GM19395 (cell line): ENCODE data around the gene WWC1.
A peak's percentile ranks its signal among the peaks of the same experiment; 100 is the strongest.

Experiments used
- ATAC-seq: cut with Tn5 transposase; IDR thresholded peaks from one replicate; pipeline ENCODE4 v1.9.1; 2021; ENCODE audit warnings: mild to moderate bottlenecking, moderate library complexity; ENCODE audit not compliant: unreplicated experiment

WWC1 gene

DNA sequence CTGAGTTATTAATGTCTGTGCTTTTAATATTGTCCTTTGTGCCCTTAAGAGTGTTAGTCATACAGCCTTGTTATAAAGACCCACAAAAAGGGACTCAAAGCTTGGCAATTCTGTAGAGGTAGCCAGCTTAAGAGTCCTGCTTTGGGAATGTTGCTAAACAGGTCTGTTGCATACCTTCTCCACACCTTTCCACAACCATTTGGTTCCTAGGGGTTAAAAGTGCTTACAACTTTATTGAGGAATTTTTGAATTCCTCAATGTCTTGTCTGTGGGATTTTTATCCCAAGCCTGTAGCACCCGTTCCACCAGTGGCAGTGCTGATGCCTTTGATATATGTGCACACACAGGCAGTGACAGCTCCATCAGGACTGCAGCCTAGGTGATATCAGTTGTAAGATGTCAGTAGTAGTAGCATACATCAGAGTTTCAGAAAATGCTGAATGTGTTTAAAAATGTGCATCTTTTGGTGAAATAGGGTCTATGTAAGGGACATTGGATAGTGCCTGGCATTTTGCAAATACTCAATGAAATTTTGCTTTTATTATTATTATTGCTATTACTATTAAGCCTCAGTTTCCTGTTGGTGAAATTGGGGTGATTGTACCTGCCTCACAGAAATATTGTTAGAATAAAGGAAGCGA lies 68.5 kb downstream of the WWC1 start:
- ATAC-seq = no peak

DNA sequence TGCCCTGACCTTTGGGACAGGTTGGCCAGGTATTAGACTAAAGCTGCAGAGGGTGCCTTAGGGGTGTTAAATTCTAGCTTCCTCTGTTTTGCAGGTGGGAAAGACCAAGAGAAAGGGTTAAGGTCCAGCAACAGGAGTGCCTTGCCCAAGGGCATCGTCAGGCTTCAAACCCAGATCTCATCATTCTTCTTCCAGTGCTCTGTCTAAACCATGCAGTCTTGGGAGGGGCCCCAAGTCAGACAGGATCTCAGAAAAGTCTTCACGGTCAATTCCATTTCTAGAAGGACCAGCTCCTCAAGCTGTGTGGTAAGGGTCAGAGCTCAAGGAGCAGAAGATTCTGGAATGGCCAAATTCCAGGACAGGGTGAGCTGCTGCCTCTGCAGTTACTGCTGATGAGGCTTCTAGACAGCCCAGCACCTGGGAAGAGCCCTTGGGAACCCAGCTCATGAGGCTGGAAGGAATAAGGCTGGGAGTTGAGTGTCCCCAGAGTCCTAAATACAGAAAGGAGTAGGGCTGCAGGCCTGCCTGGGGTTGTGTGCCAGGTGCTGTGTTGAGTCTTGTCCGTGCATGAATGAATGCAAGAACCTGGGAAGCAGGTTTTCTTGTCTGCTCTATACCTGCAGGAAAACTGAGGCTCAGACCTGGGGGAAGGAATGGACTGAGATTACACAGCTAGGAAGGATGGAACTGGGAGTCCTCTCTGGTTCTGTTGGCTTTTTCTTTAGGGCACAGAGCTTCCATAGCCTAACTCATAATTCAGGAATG lies 69.3 kb downstream of the WWC1 start:
- ATAC-seq = no peak

DNA sequence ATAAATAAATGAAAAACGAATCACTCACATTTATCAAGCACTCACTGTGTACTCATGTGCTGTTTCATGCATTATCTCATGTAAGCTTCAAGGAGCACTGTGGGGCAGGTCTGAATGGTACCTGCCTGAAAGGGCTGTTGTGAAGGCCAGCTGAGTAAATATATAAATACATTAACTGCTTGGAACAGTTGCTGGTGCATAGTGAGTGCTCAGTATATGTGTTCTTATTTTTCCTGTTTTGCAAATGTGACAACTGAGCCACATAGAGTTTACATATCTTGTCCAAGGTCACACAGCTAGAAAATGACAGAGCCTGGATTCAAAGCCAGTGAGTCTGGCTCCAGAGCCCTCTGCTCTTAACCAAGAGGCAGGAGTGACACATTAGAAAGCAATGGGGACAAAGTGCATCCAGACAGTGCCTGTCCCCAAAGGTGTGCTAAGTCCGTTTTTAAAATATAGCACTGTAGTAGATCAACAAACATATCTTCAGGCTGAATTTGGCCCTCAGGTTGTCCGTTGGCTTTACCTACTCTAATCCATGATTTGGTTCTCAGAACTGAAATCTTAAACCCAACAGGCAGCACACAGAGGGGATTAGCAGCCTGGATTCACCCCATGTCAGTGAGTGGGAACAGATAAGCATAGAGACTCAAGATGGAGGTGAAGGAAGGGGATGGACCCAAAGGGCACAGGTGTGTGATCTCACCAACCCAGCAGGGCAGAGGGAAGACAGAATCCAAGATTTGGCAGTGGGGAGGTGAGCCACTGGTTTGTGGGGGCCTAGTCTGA lies 70.8 kb downstream of the WWC1 start:
- ATAC-seq = no peak

DNA sequence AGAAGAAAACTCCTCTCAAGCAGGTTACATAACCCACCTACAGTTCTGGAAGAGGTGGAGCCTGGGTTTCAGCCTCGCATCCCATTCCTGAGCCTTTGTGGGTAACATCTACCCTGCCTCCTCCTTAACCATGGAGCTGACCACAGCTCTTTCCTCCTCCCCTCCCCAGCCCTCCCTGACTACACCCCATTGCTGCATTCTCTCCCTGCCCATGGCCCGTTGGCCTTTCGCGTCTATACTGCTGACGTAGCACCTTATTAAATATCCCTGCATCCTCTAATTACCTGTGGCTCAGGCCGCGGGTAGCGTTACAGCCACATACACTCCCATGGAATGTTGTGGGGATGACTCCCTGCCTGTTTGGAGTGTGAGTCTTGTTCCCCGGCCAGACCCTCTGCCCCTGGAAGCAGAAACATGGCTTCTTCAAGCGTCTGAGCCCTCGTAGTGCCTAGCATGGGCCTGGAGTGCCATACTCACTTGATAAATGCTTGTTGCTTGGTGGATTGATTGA lies 72.8 kb downstream of the WWC1 start:
- no peak for ATAC-seq

DNA sequence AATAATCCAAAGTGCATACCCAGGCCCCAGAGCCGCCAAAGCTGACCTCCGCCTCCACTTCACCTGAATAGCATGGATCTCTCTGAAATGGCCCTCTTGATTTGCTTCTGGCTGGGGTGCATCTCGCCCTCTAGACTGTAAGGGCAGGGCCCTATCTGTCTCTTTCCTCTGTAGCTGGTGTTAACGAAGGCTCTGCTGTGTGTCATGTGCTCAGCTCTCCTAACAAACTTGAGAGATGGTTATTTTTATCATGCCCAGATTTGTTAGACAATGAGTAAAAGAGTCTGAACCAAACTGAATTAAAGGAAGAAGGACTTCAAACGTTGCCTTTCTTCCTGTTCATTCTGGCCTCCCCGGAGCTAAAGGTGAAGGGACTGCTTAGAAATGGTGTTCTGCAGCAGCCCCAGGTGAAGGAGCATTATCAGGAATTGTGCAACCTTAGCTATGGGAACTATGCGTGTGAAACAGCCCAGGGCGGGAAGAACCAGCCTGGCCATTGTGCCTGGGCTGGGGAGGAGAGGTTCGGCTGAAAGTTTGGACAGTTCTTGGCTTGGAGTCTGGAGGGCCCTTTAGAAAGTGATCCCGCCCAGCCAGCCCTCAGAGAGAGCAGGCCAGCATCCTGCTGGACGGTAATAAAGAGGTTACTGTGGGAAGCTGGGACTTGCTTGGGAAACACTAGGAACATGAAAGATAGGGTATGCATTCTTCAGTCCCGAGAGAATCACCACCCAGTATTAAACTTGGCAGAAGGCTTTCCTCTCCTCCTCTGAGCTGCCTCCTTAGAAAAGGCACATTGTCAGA lies 73.5 kb downstream of the WWC1 start:
- no peak for ATAC-seq

DNA sequence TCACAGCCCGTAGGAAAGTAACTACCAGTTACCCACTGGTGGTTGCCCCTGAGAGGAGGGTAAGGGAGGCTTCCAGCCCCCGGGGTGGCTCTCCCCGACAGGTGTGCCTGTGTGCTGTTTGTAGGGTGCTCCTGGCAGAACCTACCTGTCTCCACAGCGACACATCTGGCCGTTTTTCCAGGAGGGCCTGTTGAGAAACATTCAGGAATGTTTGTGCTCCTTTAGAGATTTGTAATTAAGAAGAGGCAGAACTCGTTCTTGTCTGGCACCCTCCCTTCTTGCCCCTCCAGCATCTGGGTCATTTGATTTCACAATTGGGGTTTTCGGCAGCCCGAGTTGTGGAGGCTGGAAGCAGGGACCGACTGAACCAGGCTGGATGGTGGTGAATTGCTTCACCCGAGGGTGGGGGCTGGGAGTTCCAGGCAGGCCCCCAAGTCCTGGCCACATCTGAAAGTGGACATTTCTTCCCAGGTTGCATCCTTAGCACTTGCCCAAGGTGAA lies 74.2 kb downstream of the WWC1 start:
- no peak for ATAC-seq

DNA sequence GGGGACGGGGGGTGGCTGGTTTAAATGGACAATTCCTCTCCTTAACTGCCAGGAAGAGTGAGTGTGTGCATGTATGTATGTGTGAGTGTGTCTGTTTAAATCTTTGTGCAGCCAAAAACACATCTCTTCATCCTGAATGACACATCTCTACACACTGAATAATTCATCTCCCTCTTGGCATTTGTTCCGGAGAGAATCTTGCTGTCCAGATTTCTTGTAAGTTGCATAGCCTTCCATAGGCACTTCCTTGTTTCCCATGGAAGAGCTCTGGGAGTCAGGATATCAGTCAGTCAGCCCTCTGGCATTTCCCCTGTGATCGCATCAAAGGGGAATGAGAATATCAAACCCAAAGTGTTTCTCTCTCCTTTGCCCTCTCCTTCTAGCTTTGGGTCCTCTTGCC lies 74.7 kb downstream of the WWC1 start:
- ATAC-seq = no peak

DNA sequence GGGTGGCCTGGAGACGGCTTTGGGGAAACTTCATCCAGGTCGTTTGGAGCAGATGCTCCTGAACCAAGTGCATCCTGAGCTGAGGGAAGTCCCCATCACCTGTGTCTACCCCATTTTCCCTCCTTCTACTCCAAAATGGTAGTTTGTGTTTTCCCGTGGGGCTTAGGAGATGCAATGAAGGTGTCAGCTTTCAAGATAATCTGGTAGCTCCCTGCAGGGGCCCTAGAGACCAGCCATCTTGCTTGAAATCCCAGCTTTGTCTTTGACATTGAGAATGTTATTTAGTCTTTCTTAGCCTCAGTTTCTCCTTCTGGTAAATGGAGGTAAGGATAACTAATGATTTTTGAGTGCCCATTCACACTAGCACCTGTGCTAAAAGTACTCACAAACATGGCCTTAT lies 77.4 kb downstream of the WWC1 start:
- ATAC-seq = no peak

DNA sequence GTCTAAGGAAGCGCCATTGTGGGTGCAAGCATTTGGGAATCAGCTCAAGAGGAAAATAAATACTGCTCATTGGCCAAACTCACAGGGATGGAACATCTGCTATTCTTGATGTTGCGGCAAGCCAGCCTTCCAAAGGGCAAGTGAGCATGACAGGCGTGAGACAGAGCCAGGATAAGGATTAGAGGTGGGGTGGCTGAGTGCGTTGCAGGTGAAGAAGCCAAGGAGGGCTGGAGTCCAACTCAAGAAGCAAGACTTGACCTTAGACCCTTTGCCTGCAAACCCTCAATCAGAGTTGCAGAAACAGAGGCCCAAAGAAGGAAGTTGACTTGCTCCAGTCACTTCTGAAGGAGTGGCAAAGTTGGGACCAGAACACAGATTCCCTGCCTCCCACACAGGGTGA lies 79.4 kb downstream of the WWC1 start:
- ATAC-seq = no peak

DNA sequence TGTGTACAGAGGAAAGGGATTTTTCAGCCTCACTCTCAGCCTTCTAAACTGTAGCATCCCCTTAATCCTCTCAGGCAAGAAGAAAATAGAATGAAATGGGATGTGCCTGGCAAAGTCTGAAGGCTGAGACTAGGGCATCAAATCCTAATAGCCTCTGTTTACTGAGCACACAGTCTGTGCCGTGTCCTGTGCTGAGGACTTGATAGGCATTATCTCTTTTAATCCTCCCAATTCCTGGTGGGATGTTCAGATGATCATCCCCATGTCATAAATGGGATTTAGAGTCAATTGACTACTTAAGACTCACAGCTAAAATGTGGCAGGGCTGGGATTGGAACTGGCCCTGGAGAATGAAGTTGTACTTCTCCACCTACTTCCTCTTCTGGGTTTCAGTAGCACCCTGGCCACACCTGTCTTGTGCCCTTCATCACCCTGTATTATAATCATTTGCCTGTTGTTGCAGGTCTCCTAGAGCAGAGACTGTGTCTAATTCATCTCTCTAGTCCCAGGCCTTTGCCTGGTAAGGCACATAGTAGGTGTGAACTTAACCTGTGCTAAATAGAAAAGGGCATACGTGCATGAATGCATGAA lies 81.0 kb downstream of the WWC1 start:
- ATAC-seq = peak; percentile 86

DNA sequence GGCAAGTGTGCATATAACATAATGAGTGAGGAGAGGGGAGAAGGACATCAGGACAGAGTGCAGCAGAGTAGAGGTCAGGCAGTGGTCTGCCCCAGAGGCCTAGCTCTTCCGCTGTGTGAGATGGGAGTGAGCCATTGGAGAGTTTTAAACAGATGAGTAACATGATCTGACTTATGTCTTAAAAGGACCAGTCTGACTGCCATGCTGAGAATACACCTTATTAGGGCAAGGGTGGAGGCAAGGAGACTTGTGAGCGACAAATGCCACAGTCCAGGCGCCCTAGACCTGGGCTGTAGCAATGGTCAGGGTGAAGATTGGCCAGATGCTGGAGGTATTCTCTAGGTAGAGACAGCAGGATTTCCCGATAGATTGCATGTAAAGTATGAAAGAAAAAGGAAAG lies 83.1 kb downstream of the WWC1 start:
- no peak for ATAC-seq

DNA sequence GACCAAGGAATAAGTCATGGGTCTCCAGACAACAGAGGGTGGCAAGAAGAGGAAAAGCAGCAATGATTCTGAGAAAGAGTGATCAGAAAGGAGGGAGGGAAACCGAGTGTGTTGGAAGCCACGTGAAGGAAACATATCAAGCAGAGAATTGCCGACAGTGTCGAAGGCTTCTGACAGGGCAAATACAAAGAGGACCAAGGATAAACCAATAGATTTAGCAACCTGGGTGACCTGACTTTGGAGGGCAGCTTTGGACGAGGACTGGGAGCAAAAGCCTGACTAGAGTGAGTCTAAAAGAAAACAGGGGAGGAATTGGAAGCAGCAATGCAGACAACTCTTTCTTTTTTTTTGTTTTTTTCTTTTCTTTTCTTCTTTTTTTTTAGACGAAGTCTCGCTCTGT lies 83.8 kb downstream of the WWC1 start:
- ATAC-seq = no peak

DNA sequence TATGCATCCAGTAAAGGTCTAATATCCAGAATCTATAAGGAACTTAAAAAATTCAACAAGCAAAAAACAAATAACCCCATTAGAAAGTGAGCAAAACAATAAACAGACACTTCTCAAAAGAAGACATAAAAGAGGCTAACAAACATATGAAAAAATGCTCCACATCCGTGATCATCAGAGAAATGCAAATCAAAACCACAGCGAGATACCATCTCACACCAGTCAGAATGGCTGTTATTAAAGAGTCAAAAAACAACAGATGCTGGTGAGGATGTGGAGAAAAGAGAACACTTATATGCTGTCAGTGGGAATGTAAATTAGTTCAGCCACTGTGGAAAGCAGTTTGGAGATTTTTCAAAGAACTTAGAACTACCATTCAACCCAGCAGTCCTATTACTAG lies 86.1 kb downstream of the WWC1 start:
- ATAC-seq = no peak

DNA sequence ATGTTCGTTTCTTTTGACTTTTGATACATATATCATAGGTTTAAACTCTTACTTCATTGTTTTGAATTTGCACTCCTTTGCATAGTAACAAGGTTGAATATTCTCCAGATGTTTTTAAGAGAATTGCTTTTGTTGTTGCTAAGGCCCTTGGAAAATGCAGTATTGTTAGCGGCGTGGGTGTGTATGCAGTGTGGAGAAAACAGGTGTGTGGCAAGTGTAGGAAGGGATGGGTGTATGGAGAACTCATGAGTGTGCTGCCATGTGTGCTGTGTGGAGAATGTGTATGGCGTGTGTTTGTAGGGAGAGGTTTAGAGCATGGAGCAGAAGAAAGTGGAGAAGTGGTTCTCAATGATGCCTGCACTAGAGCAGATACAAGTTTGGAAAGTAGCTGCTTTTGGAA lies 87.3 kb downstream of the WWC1 start:
- ATAC-seq = no peak

DNA sequence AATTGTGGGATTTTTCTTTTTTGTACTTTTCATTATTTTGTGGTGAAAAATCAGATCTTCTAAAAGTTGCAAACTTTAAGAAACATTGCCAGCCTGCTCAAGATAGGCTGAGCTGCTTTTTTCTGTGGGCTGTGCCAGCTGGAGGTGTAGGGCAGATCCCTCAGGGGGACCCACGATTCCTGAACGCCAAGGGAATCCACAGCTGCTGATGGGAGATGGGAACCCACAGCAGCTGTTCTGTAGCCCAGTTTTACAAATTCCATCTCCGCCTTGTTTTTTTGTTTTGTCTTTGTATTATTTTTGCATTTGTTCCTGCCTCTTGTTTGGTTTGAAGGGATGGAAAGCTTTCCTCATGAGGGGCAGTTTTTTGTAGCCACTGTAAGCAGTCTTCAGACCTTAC lies 91.0 kb downstream of the WWC1 start:
- no peak for ATAC-seq

DNA sequence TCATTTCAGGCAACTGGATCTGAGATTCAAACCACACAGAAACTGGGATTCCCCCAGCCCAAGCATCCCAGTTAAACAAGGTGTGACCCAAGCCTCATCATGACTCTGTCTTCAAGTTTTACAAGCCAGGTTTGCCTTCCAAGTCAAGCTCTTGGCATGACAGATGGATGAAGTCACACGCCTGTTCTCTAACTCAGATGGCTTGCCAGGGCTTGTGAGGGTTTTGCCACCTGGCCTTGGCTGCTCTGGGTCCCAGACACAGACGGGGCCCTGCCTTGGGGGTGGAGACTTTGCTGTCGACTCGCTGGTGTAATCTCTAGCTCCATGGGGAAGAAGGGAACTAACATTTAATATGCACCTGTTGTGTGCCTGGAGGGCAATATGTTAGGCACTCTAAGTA lies 99.0 kb downstream of the WWC1 start:
- no peak for ATAC-seq

DNA sequence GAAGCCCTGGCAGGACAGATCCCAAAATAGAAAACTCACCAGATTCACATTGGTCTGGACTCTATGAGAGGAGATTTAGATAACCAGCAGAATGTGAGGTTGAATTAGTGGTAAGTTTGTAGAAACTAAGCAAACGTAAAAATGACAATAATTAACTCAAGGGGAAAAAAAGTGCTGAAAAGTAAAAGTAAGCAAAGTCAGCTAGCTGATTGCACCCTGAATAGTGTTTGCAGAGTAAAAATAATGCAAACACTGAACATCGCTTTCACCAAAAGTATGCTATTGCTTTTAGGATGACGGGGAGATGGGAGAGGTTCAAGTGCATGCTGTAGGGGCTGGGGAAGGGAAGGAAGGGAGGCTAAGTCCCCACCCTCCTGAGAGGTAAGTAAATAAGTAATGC lies 102.3 kb downstream of the WWC1 start:
- no peak for ATAC-seq

DNA sequence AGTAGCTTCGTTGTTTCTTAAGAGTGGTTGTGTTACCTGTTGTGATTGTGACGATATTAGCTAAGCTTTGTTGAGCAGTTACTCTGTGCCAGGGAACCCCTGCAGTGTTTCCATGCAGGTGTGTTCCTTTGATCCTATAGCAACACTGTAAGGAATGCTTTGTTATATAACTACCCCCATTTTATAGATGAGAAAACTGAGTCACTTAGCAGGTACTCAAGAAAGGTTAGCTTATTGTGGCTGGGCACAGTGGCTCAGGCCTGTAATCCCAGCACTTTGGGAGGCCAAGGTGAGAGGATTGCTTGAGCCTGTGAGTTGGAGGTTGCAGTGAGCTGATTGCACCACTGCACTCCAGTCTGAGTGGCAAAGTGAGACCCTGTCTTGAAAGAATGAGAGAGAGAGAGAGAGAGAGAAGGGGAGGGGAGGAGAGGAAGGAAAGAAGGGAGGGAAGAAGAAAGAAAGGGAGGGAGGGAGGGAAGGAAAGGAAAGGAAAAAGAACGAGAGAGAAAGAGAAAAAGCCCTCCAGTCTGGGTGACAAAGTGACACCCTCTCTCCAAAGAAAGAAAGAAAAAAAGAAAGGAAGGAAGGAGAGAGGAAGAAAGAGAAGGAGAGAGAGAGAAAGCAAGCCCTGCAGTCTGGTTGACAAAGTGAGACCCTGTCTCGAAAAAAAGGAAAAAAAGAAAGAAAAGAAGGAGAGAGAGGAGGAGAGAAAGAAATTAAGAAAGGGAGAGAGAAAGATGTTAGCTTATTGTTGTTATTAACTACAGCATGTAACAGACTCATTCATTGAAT lies 109.2 kb downstream of the WWC1 start:
- no peak for ATAC-seq

DNA sequence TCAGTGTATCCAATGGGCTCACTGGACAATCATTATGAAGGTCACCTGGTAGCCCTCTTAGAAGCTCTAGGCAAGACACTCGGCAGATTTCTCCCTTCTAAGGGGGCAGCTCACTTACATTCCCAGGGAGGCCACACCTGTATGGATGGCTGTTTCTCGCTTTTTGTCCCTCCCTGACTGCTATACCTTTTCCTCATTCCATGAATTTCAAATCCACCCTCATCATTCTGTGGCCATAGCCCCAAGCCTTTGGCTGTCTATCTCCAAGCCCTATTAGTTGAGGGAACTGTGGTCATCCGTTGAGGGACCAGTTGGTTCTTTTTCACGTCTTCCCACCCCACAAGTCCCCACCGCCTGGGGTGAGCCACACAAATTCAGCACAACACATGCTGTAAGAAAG lies 109.8 kb downstream of the WWC1 start:
- ATAC-seq = no peak

DNA sequence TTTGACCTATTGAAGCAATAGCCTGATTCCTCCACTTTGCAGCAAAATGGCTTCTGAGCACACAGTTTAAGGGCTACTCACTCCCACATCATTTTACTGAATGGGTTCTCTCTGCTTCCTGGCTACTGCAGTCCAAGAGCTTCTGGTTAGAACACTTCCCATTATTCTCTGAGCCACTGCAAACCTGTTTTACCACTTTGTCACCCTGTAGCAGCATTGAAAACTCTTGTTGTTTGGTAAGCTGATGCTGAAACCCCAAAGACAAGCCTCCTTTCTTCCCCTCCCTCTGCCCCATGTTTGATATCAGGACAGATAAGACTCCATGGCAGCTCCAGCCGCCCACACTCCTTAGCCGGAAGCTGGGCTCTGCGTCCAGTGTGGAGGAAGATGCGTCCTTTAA lies 110.4 kb downstream of the WWC1 start:
- no peak for ATAC-seq
